Brain microvascular endothelial cell (primary cell): ENCODE data around the gene KLRC1.
"Not testable (repeated sequence)": the region's sequence is repeated elsewhere in the genome, so short reads cannot be mapped to it uniquely, and the experiment has no call there.

Source experiments
- DNase-seq: peaks from one replicate; pipeline ENCODE4 v3.0.0-alpha.2; 2020
- H3K27ac ChIP-seq: fragments of 250-450 bp; sonication (Bioruptor Pico); 2 replicates; pipeline ENCODE4 v1.5.1; 2020; ENCODE audit warnings: mild to moderate bottlenecking, moderate library complexity
- H3K27me3 ChIP-seq: fragments of 250-450 bp; sonication (Bioruptor Pico); replicated peaks from 2 replicates; pipeline ENCODE4 v1.5.1; 2020; ENCODE audit warnings: mild to moderate bottlenecking
- H3K36me3 ChIP-seq: fragments of 250-450 bp; sonication (Bioruptor Pico); replicated peaks from 2 replicates; pipeline ENCODE4 v1.5.1; 2020; ENCODE audit warnings: mild to moderate bottlenecking
- H3K4me3 ChIP-seq: 2 replicates; pipeline ENCODE4 v1.5.1; 2011; ENCODE audit warnings: low read depth, mild to moderate bottlenecking, control low read depth, low read length, moderate library complexity
- in situ Hi-C: cut with HindIII; loops from 2 replicates; pipeline ENCODE4 v1.10.0; 2017; ENCODE audit warnings: low sequenced_read_pairs, low pct_ligation_motif_present
- TF ChIP-seq, protein P1 (sequence below): IDR thresholded peaks from 2 replicates; pipeline ENCODE4 v1.5.1; 2011; ENCODE audit warnings: low read depth, mild to moderate bottlenecking, moderate library complexity, low read length, control low read depth, inconsistent platforms; ENCODE audit errors: missing control alignments

KLRC1 gene

DNA sequence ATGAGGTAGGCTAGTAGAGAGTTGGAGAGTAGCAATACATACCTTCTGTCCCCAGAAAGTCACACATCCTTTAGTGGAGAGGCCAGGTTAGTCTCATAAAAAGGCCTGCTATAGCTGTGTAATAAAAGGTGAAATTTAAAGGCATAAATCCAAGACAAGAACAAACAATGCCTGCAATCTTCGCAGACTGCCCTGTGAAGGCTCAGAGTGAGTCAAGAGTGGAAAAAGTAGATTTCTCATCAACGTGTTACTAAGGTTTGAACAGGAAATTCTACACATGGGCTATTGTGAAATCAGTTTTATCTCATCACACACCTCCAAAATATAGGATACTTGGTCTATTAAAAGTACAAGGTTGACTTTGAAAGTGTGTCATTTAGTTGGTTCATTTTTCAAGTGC, at the start of gene KLRC1:
TSS of gene KLRC1 (minus strand) at position 222 of the 400 bp plus-strand sequence. CDS start 2,221 bp downstream, outside the sequence.
- no peak within 1 kb of the TSS for H3K27ac ChIP-seq
- no peak for DNase-seq
- no peaks in the 10 kb centered on the region for H3K36me3 ChIP-seq
- H3K27me3 ChIP-seq: no peaks in the 10 kb centered on the region
- in situ Hi-C loops: no loop called here
- no peak within 1 kb of the TSS for H3K4me3 ChIP-seq
- TF ChIP-seq, protein P1, sequence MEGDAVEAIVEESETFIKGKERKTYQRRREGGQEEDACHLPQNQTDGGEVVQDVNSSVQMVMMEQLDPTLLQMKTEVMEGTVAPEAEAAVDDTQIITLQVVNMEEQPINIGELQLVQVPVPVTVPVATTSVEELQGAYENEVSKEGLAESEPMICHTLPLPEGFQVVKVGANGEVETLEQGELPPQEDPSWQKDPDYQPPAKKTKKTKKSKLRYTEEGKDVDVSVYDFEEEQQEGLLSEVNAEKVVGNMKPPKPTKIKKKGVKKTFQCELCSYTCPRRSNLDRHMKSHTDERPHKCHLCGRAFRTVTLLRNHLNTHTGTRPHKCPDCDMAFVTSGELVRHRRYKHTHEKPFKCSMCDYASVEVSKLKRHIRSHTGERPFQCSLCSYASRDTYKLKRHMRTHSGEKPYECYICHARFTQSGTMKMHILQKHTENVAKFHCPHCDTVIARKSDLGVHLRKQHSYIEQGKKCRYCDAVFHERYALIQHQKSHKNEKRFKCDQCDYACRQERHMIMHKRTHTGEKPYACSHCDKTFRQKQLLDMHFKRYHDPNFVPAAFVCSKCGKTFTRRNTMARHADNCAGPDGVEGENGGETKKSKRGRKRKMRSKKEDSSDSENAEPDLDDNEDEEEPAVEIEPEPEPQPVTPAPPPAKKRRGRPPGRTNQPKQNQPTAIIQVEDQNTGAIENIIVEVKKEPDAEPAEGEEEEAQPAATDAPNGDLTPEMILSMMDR: no peak

- H3K4me3 ChIP-seq: no peak overlapping the region
- TF ChIP-seq, protein P1: peak; percentile 14
- in situ Hi-C loops: no loop called here
- DNase-seq: no peak
- no peaks in the 10 kb centered on the region for H3K27me3 ChIP-seq
- no peak overlapping the region for H3K27ac ChIP-seq
- H3K36me3 ChIP-seq: no peaks in the 10 kb centered on the region
Observed at GRCh38 chr12:10501030-10501429, 47.9 kb upstream of the KLRC1 start.

DNA sequence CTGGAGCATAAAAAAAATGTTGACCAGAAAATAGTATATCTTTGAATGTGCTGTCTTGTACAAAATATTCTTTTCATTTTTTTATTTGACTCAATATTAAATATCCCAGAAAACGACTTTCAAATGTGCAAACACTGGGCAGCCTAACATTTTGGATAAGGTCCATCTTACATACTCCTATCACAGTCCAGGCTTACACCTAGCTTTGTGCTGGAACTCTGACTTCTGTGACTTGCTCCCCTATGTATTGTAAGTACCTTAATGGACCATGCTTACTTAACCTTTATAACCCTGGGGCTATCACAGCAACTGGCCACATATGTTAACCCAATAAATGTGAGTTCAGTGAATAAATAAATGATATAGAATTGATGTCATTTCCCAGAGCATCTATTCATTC, 44.9 kb upstream of the KLRC1 start:
- no peak overlapping the region for H3K27ac ChIP-seq
- H3K4me3 ChIP-seq: no peak overlapping the region
- TF ChIP-seq, protein P1: no peak
- no peak for DNase-seq
- in situ Hi-C loops: no loop called here
- no peaks in the 10 kb centered on the region for H3K27me3 ChIP-seq
- H3K36me3 ChIP-seq: no peaks in the 10 kb centered on the region

DNA sequence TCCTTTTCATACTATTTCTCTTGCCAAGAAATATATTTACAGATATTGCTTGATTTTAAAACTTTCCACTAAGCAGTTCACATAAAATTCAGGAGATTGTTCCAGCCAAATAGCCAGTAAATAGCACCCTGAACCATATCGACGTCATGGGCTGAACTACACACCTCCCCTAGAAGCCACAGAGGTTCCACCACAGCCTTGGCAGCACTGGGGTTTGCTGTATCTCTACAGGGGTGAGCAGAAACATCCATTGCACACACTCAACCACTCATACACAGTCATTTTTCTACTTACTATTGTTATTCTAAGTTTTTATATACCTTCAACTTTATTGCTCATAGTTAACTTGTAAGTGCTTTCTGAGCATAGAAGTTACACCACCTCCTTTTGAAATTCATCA, 44.4 kb upstream of the KLRC1 start:
- H3K27ac ChIP-seq: no peak overlapping the region
- no peak overlapping the region for H3K4me3 ChIP-seq
- DNase-seq: peak; percentile 40
- no peaks in the 10 kb centered on the region for H3K27me3 ChIP-seq
- TF ChIP-seq, protein P1: no peak
- no peaks in the 10 kb centered on the region for H3K36me3 ChIP-seq
- in situ Hi-C loops: no loop called here

DNA sequence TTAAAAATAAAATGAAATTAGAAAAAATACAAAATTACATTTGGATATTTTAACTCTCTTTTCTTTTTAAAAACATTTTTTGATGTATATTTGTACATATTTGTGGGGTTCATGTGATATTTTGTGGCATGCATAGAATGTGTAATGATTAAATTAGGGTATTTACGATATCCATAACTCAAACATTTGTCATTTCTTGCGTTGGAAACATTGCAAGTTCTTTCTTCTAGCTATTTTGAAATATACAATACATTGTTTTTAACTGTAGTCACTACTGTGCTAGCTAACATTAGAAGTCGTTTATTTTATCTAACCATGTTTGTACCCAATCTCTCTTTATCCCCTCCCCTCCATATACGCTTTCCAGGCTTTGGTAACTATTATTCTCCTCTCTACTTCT, 38.6 kb upstream of the KLRC1 start:
- no peaks in the 10 kb centered on the region for H3K36me3 ChIP-seq
- in situ Hi-C loops: no loop called here
- TF ChIP-seq, protein P1: no peak
- no peaks in the 10 kb centered on the region for H3K27me3 ChIP-seq
- no peak overlapping the region for H3K27ac ChIP-seq
- no peak overlapping the region for H3K4me3 ChIP-seq
- DNase-seq: no peak

GRCh38 chr12:10487328-10487727, 34.2 kb upstream of the KLRC1 start:
- H3K4me3 ChIP-seq, H3K27ac ChIP-seq, H3K27me3 ChIP-seq, DNase-seq, in situ Hi-C loops, H3K36me3 ChIP-seq: not testable (repeated sequence)

DNA sequence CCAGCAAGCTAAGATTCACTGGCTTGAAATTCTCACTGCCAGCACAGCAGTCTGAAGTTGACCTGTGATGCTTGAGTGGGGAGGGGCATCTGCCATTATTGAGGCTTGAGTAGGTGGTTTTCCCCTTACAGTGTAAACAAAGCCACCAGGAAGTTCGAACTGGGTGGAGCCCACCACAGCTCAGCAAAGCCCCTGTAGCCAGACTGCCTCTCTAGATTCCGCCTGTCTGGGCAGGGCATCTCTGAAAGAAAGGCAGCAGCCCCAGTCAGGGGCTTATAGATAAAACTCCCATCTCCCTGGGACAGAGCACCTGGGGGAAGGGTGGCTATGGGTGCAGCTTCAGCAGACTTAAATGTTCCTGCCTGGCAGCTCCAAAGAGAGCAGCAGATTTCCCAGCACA, 28.7 kb upstream of the KLRC1 start:
- H3K27ac ChIP-seq, H3K36me3 ChIP-seq, in situ Hi-C loops, H3K27me3 ChIP-seq, H3K4me3 ChIP-seq, DNase-seq: not testable (repeated sequence)

GRCh38 chr12:10472808-10473207, 19.6 kb upstream of the KLRC1 start:
- H3K27me3 ChIP-seq, DNase-seq, H3K27ac ChIP-seq, H3K36me3 ChIP-seq, H3K4me3 ChIP-seq, in situ Hi-C loops: not testable (repeated sequence)
